ENCODE measurements around the gene EYS.
"Not testable (repeated sequence)": the region's sequence is repeated elsewhere in the genome, so short reads cannot be mapped to it uniquely, and the experiment has no call there.

The EYS gene

GRCh38 chr6:65449926-65450325 lies 257.1 kb downstream of the EYS start:
- no peak for DNase-seq

- DNase-seq = no peak
Measured at GRCh38 chr6:65448866-65449265, 258.2 kb downstream of the EYS start.

GRCh38 chr6:65436281-65436680 lies 270.7 kb downstream of the EYS start:
- DNase-seq = no peak

GRCh38 chr6:65416621-65417020 lies 290.4 kb downstream of the EYS start:
- DNase-seq = no peak

GRCh38 chr6:65410309-65410708 lies 296.7 kb downstream of the EYS start:
- DNase-seq = no peak

- DNase-seq = no peak
Measured at GRCh38 chr6:65402564-65402963, 304.5 kb downstream of the EYS start.

GRCh38 chr6:65399355-65400084 lies 307.5 kb downstream of the EYS start:
- no peak for DNase-seq

- DNase-seq = no peak
Measured at GRCh38 chr6:65398851-65399250, 308.2 kb downstream of the EYS start.

GRCh38 chr6:65350530-65350929 lies 356.5 kb downstream of the EYS start:
- DNase-seq = no peak

GRCh38 chr6:65302655-65303054 lies 404.4 kb downstream of the EYS start:
- DNase-seq = not testable (repeated sequence)

- DNase-seq = no peak
Measured at GRCh38 chr6:65299236-65299635, 407.8 kb downstream of the EYS start.

GRCh38 chr6:65295812-65296211 lies 411.2 kb downstream of the EYS start:
- DNase-seq = no peak

- no peak for DNase-seq
Measured at GRCh38 chr6:65289491-65289890, 417.5 kb downstream of the EYS start.

GRCh38 chr6:65285275-65285674 lies 421.8 kb downstream of the EYS start:
- DNase-seq = no peak

- DNase-seq = no peak
Measured at GRCh38 chr6:65280060-65280459, 427.0 kb downstream of the EYS start.

GRCh38 chr6:65262241-65262640 lies 444.8 kb downstream of the EYS start:
- no peak for DNase-seq

GRCh38 chr6:65259982-65260381 lies 447.0 kb downstream of the EYS start:
- DNase-seq = no peak

GRCh38 chr6:65259059-65259458 lies 448.0 kb downstream of the EYS start:
- no peak for DNase-seq

GRCh38 chr6:65253041-65253440 lies 454.0 kb downstream of the EYS start:
- no peak for DNase-seq

GRCh38 chr6:65248101-65248610 lies 458.9 kb downstream of the EYS start:
- no peak for DNase-seq

GRCh38 chr6:65231616-65232015 lies 475.4 kb downstream of the EYS start:
- no peak for DNase-seq

- no peak for DNase-seq
Measured at GRCh38 chr6:65229825-65230224, 477.2 kb downstream of the EYS start.

- DNase-seq = no peak
Measured at GRCh38 chr6:65221153-65221552, 485.9 kb downstream of the EYS start.

- DNase-seq = no peak
Measured at GRCh38 chr6:65202738-65203137, 504.3 kb downstream of the EYS start.

GRCh38 chr6:65199683-65200082 lies 507.3 kb downstream of the EYS start:
- no peak for DNase-seq

All from stimulated activated CD4-positive, alpha-beta T cell treated with anti-CD3 and anti-CD28 coated beads, Interleukin-4, amount 100 ng/mL, for 1 hour (primary cell).